ENCODE measurements around the gene SURF6. TPM values are rescaled to one million over a fixed set of nuclear protein-coding genes. Genes with fewer than 3 reads are reported as not detected.

Gene SURF6
- total RNA-seq, 2 experiments from 2014 or later = 19.2 to 27.8 TPM

GRCh38 chr9:133315997-133316396, 20.0 kb downstream of the SURF6 start:
- no peaks in the 10 kb centered on the region for H3K9me2 ChIP-seq (ENCODE audit: insufficient read depth, low read length)
- no peaks in the 10 kb centered on the region for H4K20me1 ChIP-seq (ENCODE audit: insufficient read depth, low read length)
- H3K27ac ChIP-seq (ENCODE audit: low read depth, low read length, poor library complexity, severe bottlenecking) = no peak overlapping the region
- H3K4me3 ChIP-seq (ENCODE audit: low read depth, low read length, poor library complexity, severe bottlenecking) = no peak overlapping the region
- intact Hi-C loops (cut with micrococcal nuclease; ENCODE audit: unreplicated experiment) = no loop called here
- no peaks in the 10 kb centered on the region for H3K9me3 ChIP-seq (ENCODE audit: low read length)
- TF ChIP-seq EZH2phosphoT487 (IDR thresholded peaks at IDR 0.05; ENCODE audit: borderline replicate concordance, low read depth, low read length) = no peak
- no peak for TF ChIP-seq CTCF (conservative IDR thresholded peaks at IDR 0.05; ENCODE audit: low read length)
- no peaks in the 10 kb centered on the region for H3K36me3 ChIP-seq (ENCODE audit: insufficient read depth, low read length)
- no TSS peak for BruUV-seq (replicated peaks)
- no peaks in the 10 kb centered on the region for H3K79me2 ChIP-seq (ENCODE audit: insufficient read depth, low read depth, low read length)
- no peak overlapping the region for H3K4me2 ChIP-seq (ENCODE audit: low read length)
- no peaks in the 10 kb centered on the region for H3K4me1 ChIP-seq (ENCODE audit: insufficient read depth, low read length, poor library complexity, severe bottlenecking)
- H2AFZ ChIP-seq (ENCODE audit: low read length) = no peak overlapping the region
- ChIA-PET POLR2A (no interaction called here), CTCF (ENCODE audit: unreplicated experiment) (no interaction called here)
- no peak for DNase-seq (ENCODE audit: low spot score)

GRCh38 chr9:133309608-133310007, 26.4 kb downstream of the SURF6 start:
- H3K27ac ChIP-seq (ENCODE audit: low read depth, low read length, poor library complexity, severe bottlenecking) = no peak overlapping the region
- 0 out of 2 replicates have a peak, but pooled peaks cover 4% of the 10 kb centered on the region for H3K9me3 ChIP-seq (ENCODE audit: low read length)
- intact Hi-C loops (cut with micrococcal nuclease; ENCODE audit: unreplicated experiment) = no loop called here
- BruUV-seq (replicated peaks) = no TSS peak
- H3K36me3 ChIP-seq (ENCODE audit: insufficient read depth, low read length) = no peaks in the 10 kb centered on the region
- no peak for DNase-seq (ENCODE audit: low spot score)
- no peak overlapping the region for H3K4me2 ChIP-seq (ENCODE audit: low read length)
- H3K79me2 ChIP-seq (ENCODE audit: insufficient read depth, low read depth, low read length) = no peaks in the 10 kb centered on the region
- no peak for TF ChIP-seq EZH2phosphoT487 (IDR thresholded peaks at IDR 0.05; ENCODE audit: borderline replicate concordance, low read depth, low read length)
- no peak for TF ChIP-seq CTCF (conservative IDR thresholded peaks at IDR 0.05; ENCODE audit: low read length)
- H3K4me1 ChIP-seq (ENCODE audit: insufficient read depth, low read length, poor library complexity, severe bottlenecking) = no peaks in the 10 kb centered on the region
- H3K4me3 ChIP-seq (ENCODE audit: low read depth, low read length, poor library complexity, severe bottlenecking) = no peak overlapping the region
- no peaks in the 10 kb centered on the region for H3K9me2 ChIP-seq (ENCODE audit: insufficient read depth, low read length)
- H2AFZ ChIP-seq (ENCODE audit: low read length) = no peak overlapping the region
- POLR2A ChIA-PET = no interaction called here
- H4K20me1 ChIP-seq (ENCODE audit: insufficient read depth, low read length) = no peaks in the 10 kb centered on the region
- CTCF ChIA-PET (ENCODE audit: unreplicated experiment) = no interaction called here

- H3K36me3 ChIP-seq (ENCODE audit: insufficient read depth, low read length) = no peaks in the 10 kb centered on the region
- H4K20me1 ChIP-seq (ENCODE audit: insufficient read depth, low read length) = no peaks in the 10 kb centered on the region
- CTCF ChIA-PET (ENCODE audit: unreplicated experiment) = no interaction called here
- no TSS peak for BruUV-seq (replicated peaks)
- no peak overlapping the region for H3K27ac ChIP-seq (ENCODE audit: low read depth, low read length, poor library complexity, severe bottlenecking)
- H3K9me2 ChIP-seq (ENCODE audit: insufficient read depth, low read length) = no peaks in the 10 kb centered on the region
- no peak overlapping the region for H3K4me2 ChIP-seq (ENCODE audit: low read length)
- no peak for TF ChIP-seq CTCF (conservative IDR thresholded peaks at IDR 0.05; ENCODE audit: low read length)
- TF ChIP-seq EZH2phosphoT487 (IDR thresholded peaks at IDR 0.05; ENCODE audit: borderline replicate concordance, low read depth, low read length) = no peak
- intact Hi-C loops (cut with micrococcal nuclease; ENCODE audit: unreplicated experiment) = no loop called here
- POLR2A ChIA-PET = interaction anchor here (0.6 to 0.8 kb wide), 2 partner anchors 19 to 93 kb away, joined by 3 read pairs; no protein-coding TSS in a partner anchor
- DNase-seq (ENCODE audit: low spot score) = no peak
- H3K4me3 ChIP-seq (ENCODE audit: low read depth, low read length, poor library complexity, severe bottlenecking) = no peak overlapping the region
- no peaks in the 10 kb centered on the region for H3K79me2 ChIP-seq (ENCODE audit: insufficient read depth, low read depth, low read length)
- H3K4me1 ChIP-seq (ENCODE audit: insufficient read depth, low read length, poor library complexity, severe bottlenecking) = no peaks in the 10 kb centered on the region
- no peak overlapping the region for H2AFZ ChIP-seq (ENCODE audit: low read length)
- 0 out of 2 replicates have a peak, but pooled peaks cover 4% of the 10 kb centered on the region for H3K9me3 ChIP-seq (ENCODE audit: low read length)
Measured at GRCh38 chr9:133307301-133307700, 28.7 kb downstream of the SURF6 start.

All from OCI-LY7 (cell line).